LNCAP (cell line): ENCODE data around the gene SELENOO.

Experiments
- CTCF ChIP-seq: fragments of 450-650 bp; IDR thresholded peaks from 2 replicates; pipeline ENCODE4 v1.5.1; 2017; ENCODE audit warnings: mild to moderate bottlenecking

Gene SELENOO

DNA sequence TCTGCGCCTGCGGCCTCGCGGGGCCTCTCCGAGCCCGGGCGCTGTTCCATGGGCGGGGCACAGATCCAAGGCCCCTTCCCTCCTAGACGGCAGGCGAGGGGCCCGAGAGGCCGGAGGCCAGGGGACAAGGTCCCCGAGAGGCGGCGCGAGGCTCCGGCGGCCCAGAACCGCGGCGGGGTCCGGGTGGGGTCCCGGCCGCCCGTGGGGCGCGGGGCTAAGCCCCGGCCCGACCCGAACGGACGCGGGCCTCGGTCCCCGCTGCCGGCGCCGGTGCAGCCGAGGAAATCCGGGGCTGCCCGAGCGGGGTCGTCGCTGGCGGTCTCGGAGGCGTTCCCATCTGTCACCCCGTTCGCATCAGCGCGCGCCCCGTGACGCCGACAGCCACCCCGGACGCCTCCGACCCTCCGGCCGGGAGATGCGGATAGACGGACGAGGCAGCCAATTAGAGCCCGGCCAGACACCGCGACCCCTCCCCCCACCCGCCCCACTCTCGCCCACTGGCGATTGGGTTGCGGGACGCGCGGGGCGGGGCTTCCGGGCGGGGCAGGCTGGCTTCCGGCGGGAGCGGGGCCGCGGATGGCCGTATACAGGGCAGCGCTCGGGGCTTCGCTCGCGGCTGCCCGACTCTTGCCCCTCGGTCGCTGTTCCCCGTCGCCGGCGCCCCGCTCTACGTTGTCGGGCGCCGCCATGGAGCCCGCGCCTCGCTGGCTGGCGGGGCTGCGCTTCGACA, at the start of gene SELENOO:
Gene SELENOO, plus strand, starts transcription at position 551 of the 730 bp plus-strand sequence. Its CDS starts 26 bp downstream, at position 577.
- no peak for TF ChIP-seq CTCF

DNA sequence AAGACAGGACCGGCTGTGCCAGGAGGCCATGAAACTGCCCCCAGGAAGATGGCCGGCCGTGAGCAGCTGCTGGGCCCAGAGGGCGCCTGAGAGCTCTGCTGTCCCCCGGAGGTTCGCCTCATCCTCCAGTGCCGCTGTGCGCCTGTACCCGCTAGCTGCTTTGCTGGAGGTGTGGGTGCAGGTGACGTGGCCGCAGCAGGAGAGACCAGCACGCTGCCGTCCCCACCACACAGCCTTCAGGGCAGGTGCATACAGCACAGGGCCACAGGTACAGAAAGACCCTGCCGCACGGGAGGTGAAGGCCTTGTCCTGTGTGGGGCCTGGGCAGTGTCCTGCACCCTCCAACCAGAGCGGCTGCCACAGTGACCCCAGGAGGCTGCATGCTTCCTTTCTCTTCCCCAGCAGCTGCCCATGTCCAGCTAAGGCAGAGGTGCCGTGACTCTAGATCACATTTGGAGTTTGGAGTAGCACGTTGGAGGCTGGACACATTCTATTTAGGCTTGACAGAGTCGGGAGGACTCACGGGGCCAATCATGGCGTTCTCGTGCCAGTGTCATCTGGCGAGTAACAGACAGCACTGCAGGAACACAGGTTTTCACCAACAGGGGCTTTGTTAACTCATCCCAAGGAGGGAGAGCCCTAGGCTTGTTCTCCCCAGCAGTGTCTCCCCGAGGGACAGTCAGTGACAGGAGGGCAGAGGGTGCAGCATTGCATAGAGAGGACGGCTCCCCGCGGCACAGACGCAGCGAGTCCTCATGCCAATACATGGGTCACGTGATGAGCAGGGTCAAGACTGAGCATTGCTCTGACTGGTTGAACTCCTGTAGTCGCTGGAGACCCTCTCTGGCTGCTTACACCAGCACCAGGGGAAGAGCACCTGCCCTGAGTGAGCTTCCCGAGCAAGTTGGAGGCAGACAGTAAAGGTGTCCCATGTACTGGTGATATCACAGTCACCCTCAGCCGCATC, 49.0 kb upstream of the SELENOO start:
- TF ChIP-seq CTCF, result no peak

- TF ChIP-seq CTCF, result no peak
Measured at GRCh38 chr22:50153056-50153755, 47.6 kb upstream of the SELENOO start.

GRCh38 chr22:50153756-50154140, 47.1 kb upstream of the SELENOO start:
- TF ChIP-seq CTCF, result no peak

DNA sequence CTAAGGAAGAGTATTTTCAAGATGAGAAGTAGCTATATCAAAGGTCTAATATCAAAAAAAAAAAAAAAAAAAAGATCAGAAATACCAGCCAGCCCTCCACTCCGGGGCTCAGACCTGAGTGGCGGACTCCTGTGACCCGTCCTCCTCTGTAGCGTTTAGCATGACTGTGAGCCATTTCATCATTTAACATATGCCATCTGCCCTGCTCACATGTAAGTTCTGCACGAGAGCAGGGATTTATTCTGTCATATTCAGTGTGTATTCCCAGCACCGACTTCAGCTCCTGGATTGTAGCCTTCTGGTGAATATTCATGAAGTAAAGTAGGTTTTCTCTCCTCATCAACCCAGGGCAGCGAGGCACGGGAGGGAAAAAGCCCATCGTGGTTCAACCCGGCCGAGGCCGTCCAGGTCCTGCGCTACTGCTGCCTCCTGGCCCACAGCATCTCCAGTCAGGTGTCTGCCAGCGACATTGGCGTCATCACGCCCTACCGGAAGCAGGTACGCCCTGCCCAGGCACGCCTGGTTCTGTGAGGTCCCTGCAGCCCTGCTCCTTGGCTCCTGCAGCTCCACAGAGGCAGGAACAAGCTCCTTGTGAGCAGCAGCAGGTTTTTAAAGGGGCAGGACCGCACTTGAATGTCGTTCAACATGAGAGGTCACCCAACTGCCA, 43.0 kb upstream of the SELENOO start:
- no peak for TF ChIP-seq CTCF

DNA sequence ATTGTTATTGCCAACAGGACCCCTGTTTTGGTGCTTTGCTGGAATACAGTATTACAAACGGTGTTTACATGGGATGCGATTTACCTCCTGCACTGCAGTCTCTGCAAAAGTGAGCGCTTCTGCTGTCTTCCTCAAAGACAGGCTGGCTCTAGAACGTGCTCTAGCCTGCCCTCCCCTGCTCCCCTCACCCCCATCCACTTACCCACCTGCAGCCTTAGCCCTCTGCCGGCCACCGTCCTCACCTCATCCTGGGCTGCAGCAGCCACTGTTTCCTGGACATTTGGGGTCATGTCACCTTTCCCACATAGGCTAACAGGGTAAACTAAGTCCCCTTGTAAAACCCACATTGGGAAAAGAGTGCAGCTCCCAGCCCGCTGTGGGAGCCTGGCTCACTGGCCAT, 39.9 kb upstream of the SELENOO start:
- TF ChIP-seq CTCF, result no peak
